ENCODE measurements around the gene UVRAG. TPM values are rescaled to one million over a fixed set of nuclear protein-coding genes. Genes with fewer than 3 reads are reported as not detected.

Gene UVRAG
- total RNA-seq, 1 experiment from 2014 or later, result 31.3 TPM

- BruUV-seq (replicated peaks), result no TSS peak
- Mint-ChIP-seq H3K27me3 (ENCODE audit: insufficient read depth, unreplicated experiment) (no peaks in the 10 kb centered on the region), H3K4me3 (ENCODE audit: unreplicated experiment) (no peak overlapping the region), H3K4me1 (ENCODE audit: low read depth, unreplicated experiment) (peaks cover 24% of the 10 kb centered on the region), H3K36me3 (ENCODE audit: insufficient read depth, unreplicated experiment) (peaks cover 8% of the 10 kb centered on the region), H3K27ac (ENCODE audit: unreplicated experiment) (no peak overlapping the region), H3K9me3 (ENCODE audit: unreplicated experiment) (no peaks in the 10 kb centered on the region)
- Histone ChIP-seq H3K4me1 (peaks cover 25% of the 10 kb centered on the region), H3K4me3 (ENCODE audit: low read depth, low read length) (no peak overlapping the region), H3K36me3 (ENCODE audit: control insufficient read depth, insufficient read depth, low read length) (peaks cover 15% of the 10 kb centered on the region), H3K27me3 (replicated peaks; ENCODE audit: control insufficient read depth, insufficient read depth, low read length) (no peaks in the 10 kb centered on the region), H3K9me3 (no peaks in the 10 kb centered on the region)
- CTCF ChIA-PET, result no interaction called here
- POLR2A ChIA-PET, result no interaction called here
- no peak for DNase-seq
- intact Hi-C loops (cut with micrococcal nuclease; ENCODE audit: unreplicated experiment), result no loop called here
- no peak for TF ChIP-seq CTCF (IDR thresholded peaks at IDR 0.05; ENCODE audit: insufficient read depth in 1 of 2, low read depth in 1 of 2, low read length in 1 of 2, severe bottlenecking in 1 of 2, unreplicated experiment in 1 of 2)
Measured at GRCh38 chr11:75790986-75791385, 24.0 kb upstream of the UVRAG start.

GRCh38 chr11:75792127-75792731, 22.8 kb upstream of the UVRAG start:
- BruUV-seq (replicated peaks), result no TSS peak

GRCh38 chr11:75792997-75793800, 21.8 kb upstream of the UVRAG start:
- no peak overlapping the region for H3K27ac Mint-ChIP-seq (ENCODE audit: unreplicated experiment)

More at GRCh38 chr11:75792127-75792731, 22.8 kb upstream of the UVRAG start:
- Histone ChIP-seq H3K36me3 (ENCODE audit: control insufficient read depth, insufficient read depth, low read length) (peaks cover 18% of the 10 kb centered on the region), H3K4me3 (ENCODE audit: low read depth, low read length) (no peak overlapping the region), H3K4me1 (peaks cover 19% of the 10 kb centered on the region), H3K9me3 (no peaks in the 10 kb centered on the region), H3K27me3 (replicated peaks; ENCODE audit: control insufficient read depth, insufficient read depth, low read length) (no peaks in the 10 kb centered on the region)
- no peak overlapping the region for H3K4me3 Mint-ChIP-seq (ENCODE audit: unreplicated experiment)
- no peak for DNase-seq
- no peak overlapping the region for H3K27ac Mint-ChIP-seq (ENCODE audit: unreplicated experiment)
- ChIA-PET POLR2A (no interaction called here), CTCF (no interaction called here)
- H3K4me1 Mint-ChIP-seq (ENCODE audit: low read depth, unreplicated experiment), result peaks cover 14% of the 10 kb centered on the region
- H3K27me3 Mint-ChIP-seq (ENCODE audit: insufficient read depth, unreplicated experiment), result no peaks in the 10 kb centered on the region
- H3K9me3 Mint-ChIP-seq (ENCODE audit: unreplicated experiment), result no peaks in the 10 kb centered on the region
- no peak for TF ChIP-seq CTCF (IDR thresholded peaks at IDR 0.05; ENCODE audit: insufficient read depth in 1 of 2, low read depth in 1 of 2, low read length in 1 of 2, severe bottlenecking in 1 of 2, unreplicated experiment in 1 of 2)
- intact Hi-C loops (cut with micrococcal nuclease; ENCODE audit: unreplicated experiment), result no loop called here
- no peaks in the 10 kb centered on the region for H3K36me3 Mint-ChIP-seq (ENCODE audit: insufficient read depth, unreplicated experiment)

More at GRCh38 chr11:75792997-75793800, 21.8 kb upstream of the UVRAG start:
- no TSS peak for BruUV-seq (replicated peaks)
- Histone ChIP-seq H3K36me3 (ENCODE audit: control insufficient read depth, insufficient read depth, low read length) (peaks cover 20% of the 10 kb centered on the region), H3K4me1 (peaks cover 19% of the 10 kb centered on the region), H3K27me3 (replicated peaks; ENCODE audit: control insufficient read depth, insufficient read depth, low read length) (no peaks in the 10 kb centered on the region), H3K9me3 (no peaks in the 10 kb centered on the region), H3K4me3 (ENCODE audit: low read depth, low read length) (no peak overlapping the region)
- no peaks in the 10 kb centered on the region for H3K9me3 Mint-ChIP-seq (ENCODE audit: unreplicated experiment)
- no peak for DNase-seq
- intact Hi-C loops (cut with micrococcal nuclease; ENCODE audit: unreplicated experiment), result no loop called here
- TF ChIP-seq CTCF (IDR thresholded peaks at IDR 0.05; ENCODE audit: insufficient read depth in 1 of 2, low read depth in 1 of 2, low read length in 1 of 2, severe bottlenecking in 1 of 2, unreplicated experiment in 1 of 2), result no peak
- H3K4me3 Mint-ChIP-seq (ENCODE audit: unreplicated experiment), result no peak overlapping the region
- no peaks in the 10 kb centered on the region for H3K27me3 Mint-ChIP-seq (ENCODE audit: insufficient read depth, unreplicated experiment)
- POLR2A ChIA-PET, result no interaction called here
- CTCF ChIA-PET, result interaction anchor here (0.6 to 1.2 kb wide), 2 partner anchors 10 to 72 kb away, joined by 3 read pairs; no protein-coding TSS in a partner anchor
- H3K36me3 Mint-ChIP-seq (ENCODE audit: insufficient read depth, unreplicated experiment), result no peaks in the 10 kb centered on the region
- peaks cover 11% of the 10 kb centered on the region for H3K4me1 Mint-ChIP-seq (ENCODE audit: low read depth, unreplicated experiment)

All from Caco-2 (cell line).